Chondrocyte (in vitro differentiated cells): ENCODE data around the gene MPV17L. TPM values are rescaled to one million over a fixed set of nuclear protein-coding genes. Genes with fewer than 3 reads are reported as not detected.
A peak's percentile ranks its signal among the peaks of the same experiment; 100 is the strongest.
"Not testable (repeated sequence)": the region's sequence is repeated elsewhere in the genome, so short reads cannot be mapped to it uniquely, and the experiment has no call there.

Experiments
- DNase-seq: peaks from one replicate; pipeline ENCODE4 v3.0.0; 2021; ENCODE audit warnings: mixed read lengths, low spot score
- H3K27ac Mint-ChIP-seq: one replicate; pipeline ENCODE4 v1.8.0; 2021; ENCODE audit warnings: mild to moderate bottlenecking, moderate library complexity, mixed read lengths; ENCODE audit not compliant: unreplicated experiment
- H3K27me3 Mint-ChIP-seq: 2 replicates; pipeline ENCODE4 v1.8.0; 2021; ENCODE audit warnings: low read depth, mixed read lengths
- H3K36me3 Mint-ChIP-seq: 2 replicates; pipeline ENCODE4 v1.8.0; 2021; ENCODE audit warnings: low read depth, mixed read lengths
- H3K4me1 Mint-ChIP-seq: 2 replicates; pipeline ENCODE4 v1.8.0; 2021; ENCODE audit warnings: low read depth, mild to moderate bottlenecking, mixed read lengths
- H3K4me3 Mint-ChIP-seq: one replicate; pipeline ENCODE4 v1.8.0; 2021; ENCODE audit warnings: mild to moderate bottlenecking, moderate library complexity, mixed read lengths; ENCODE audit not compliant: unreplicated experiment
- H3K9me3 Mint-ChIP-seq: 2 replicates; pipeline ENCODE4 v1.8.0; 2021; ENCODE audit warnings: low read depth, mixed read lengths
- CTCF ChIP-seq: fragments of 200-600 bp; sonication (generic); IDR thresholded peaks from 2 replicates; pipeline ENCODE4 v1.5.0; 2021; ENCODE audit warnings: antibody characterized with exemption, mild to moderate bottlenecking, moderate library complexity
- total RNA-seq: library from RNA; stranded (reverse); gene quantifications from 3 replicates; pipeline ENCODE4 v1.2.1, GENCODE V29; 2021

Gene MPV17L
- total RNA-seq, 1 donor from 2014 or later, result 3.5 TPM

- H3K4me3 Mint-ChIP-seq, result peak overlapping the region; percentile 71
- not testable (repeated sequence) for H3K27ac Mint-ChIP-seq, H3K27me3 Mint-ChIP-seq, H3K4me1 Mint-ChIP-seq, DNase-seq, H3K9me3 Mint-ChIP-seq, H3K36me3 Mint-ChIP-seq
Measured at GRCh38 chr16:15396509-15396829, 915 bp downstream of the MPV17L start.

GRCh38 chr16:15396948-15397594 is 1.5 kb downstream of the MPV17L start:
- no peak overlapping the region for H3K27ac Mint-ChIP-seq
- no peak overlapping the region for H3K4me3 Mint-ChIP-seq
- no peaks in the 10 kb centered on the region for H3K4me1 Mint-ChIP-seq
- TF ChIP-seq CTCF, result no peak
- H3K36me3 Mint-ChIP-seq, result no peaks in the 10 kb centered on the region
- no peaks in the 10 kb centered on the region for H3K9me3 Mint-ChIP-seq
- no peaks in the 10 kb centered on the region for H3K27me3 Mint-ChIP-seq
- DNase-seq, result no peak

GRCh38 chr16:15398618-15399316 is 3.2 kb downstream of the MPV17L start:
- TF ChIP-seq CTCF, result no peak
- H3K4me3 Mint-ChIP-seq, result no peak overlapping the region
- H3K27me3 Mint-ChIP-seq, result no peaks in the 10 kb centered on the region
- H3K36me3 Mint-ChIP-seq, result no peaks in the 10 kb centered on the region
- DNase-seq, result no peak
- H3K4me1 Mint-ChIP-seq, result no peaks in the 10 kb centered on the region
- no peak overlapping the region for H3K27ac Mint-ChIP-seq
- no peaks in the 10 kb centered on the region for H3K9me3 Mint-ChIP-seq

- no peak for TF ChIP-seq CTCF
- no peak for DNase-seq
- H3K36me3 Mint-ChIP-seq, result no peaks in the 10 kb centered on the region
- no peaks in the 10 kb centered on the region for H3K9me3 Mint-ChIP-seq
- no peaks in the 10 kb centered on the region for H3K4me1 Mint-ChIP-seq
- H3K27me3 Mint-ChIP-seq, result no peaks in the 10 kb centered on the region
- H3K27ac Mint-ChIP-seq, result no peak overlapping the region
- H3K4me3 Mint-ChIP-seq, result no peak overlapping the region
Measured at GRCh38 chr16:15399317-15399716, 3.8 kb downstream of the MPV17L start.

- H3K4me1 Mint-ChIP-seq, H3K36me3 Mint-ChIP-seq, H3K27me3 Mint-ChIP-seq, H3K4me3 Mint-ChIP-seq, H3K27ac Mint-ChIP-seq, DNase-seq, H3K9me3 Mint-ChIP-seq: not testable (repeated sequence)
Measured at GRCh38 chr16:15400314-15400713, 4.8 kb downstream of the MPV17L start.

- Mint-ChIP-seq H3K27ac (no peak overlapping the region), H3K9me3 (no peaks in the 10 kb centered on the region), H3K4me1 (no peaks in the 10 kb centered on the region), H3K36me3 (no peaks in the 10 kb centered on the region), H3K4me3 (no peak overlapping the region), H3K27me3 (no peaks in the 10 kb centered on the region)
- DNase-seq, result no peak
- no peak for TF ChIP-seq CTCF
Measured at GRCh38 chr16:15401972-15402371, 6.4 kb downstream of the MPV17L start.
